HG03457 (cell line): ENCODE measurements around the gene DNLZ.

Experiments used
- ATAC-seq: cut with Tn5 transposase; IDR thresholded peaks from one replicate; pipeline ENCODE4 v1.9.1; 2021; ENCODE audit warnings: moderate number of reproducible peaks; ENCODE audit not compliant: unreplicated experiment

The DNLZ gene

GRCh38 chr9:136377341-136378169 lies 14.0 kb upstream of the DNLZ start:
- no peak for ATAC-seq

GRCh38 chr9:136376457-136376856 lies 12.9 kb upstream of the DNLZ start:
- no peak for ATAC-seq

- ATAC-seq: no peak
These were observed 11.6 kb upstream of the DNLZ start for GRCh38 chr9:136375096-136375495.

- no peak for ATAC-seq
These were observed 10.6 kb upstream of the DNLZ start for GRCh38 chr9:136374183-136374575.

GRCh38 chr9:136373300-136374182 lies 10.0 kb upstream of the DNLZ start, which contains the start of gene CARD9:
CARD9 (minus strand) TSS chr9:136373669; CDS start chr9:136372078, 1,591 bp downstream.
- no peak for ATAC-seq

GRCh38 chr9:136372561-136373299 lies 9.2 kb upstream of the DNLZ start:
- no peak for ATAC-seq

GRCh38 chr9:136372006-136372405 lies 8.5 kb upstream of the DNLZ start:
- ATAC-seq: no peak

- no peak for ATAC-seq
These were observed 8.0 kb upstream of the DNLZ start for GRCh38 chr9:136371533-136371880.

- no peak for ATAC-seq
These were observed 7.4 kb upstream of the DNLZ start for GRCh38 chr9:136370687-136371532.

GRCh38 chr9:136370037-136370436 lies 6.5 kb upstream of the DNLZ start:
- ATAC-seq: no peak

- ATAC-seq: no peak
These were observed 4.6 kb upstream of the DNLZ start for GRCh38 chr9:136368190-136368589.

GRCh38 chr9:136367296-136368145 lies 4.0 kb upstream of the DNLZ start:
- no peak for ATAC-seq

- no peak for ATAC-seq
These were observed 3.3 kb upstream of the DNLZ start for GRCh38 chr9:136366826-136367225.

- ATAC-seq: no peak
These were observed 2.3 kb upstream of the DNLZ start for GRCh38 chr9:136365775-136366222.

GRCh38 chr9:136364942-136365774 lies 1.6 kb upstream of the DNLZ start:
- ATAC-seq: no peak

- no peak for ATAC-seq
These were observed 605 bp upstream of the DNLZ start for GRCh38 chr9:136363949-136364748.

GRCh38 chr9:136362450-136362784 lies 1.1 kb downstream of the DNLZ start:
- ATAC-seq: no peak
